GM12878 (cell line): ENCODE measurements around the gene SMIM43. TPM values are rescaled to one million over a fixed set of nuclear protein-coding genes. Genes with fewer than 3 reads are reported as not detected.

Experiments
- ATAC-seq: fragments of 200-7000 bp; cut with Tn5 transposase; 3 replicates; pipeline ENCODE4 v1.9.1; 2020; ENCODE audit warnings: mild to moderate bottlenecking, moderate library complexity
- BruUV-seq: library from RNA; stranded (reverse); fragments of 400-500 nt; replicated peaks from 2 replicates; lab custom pipeline; 2021; lab: Mats Ljungman, UMichigan
- CTCF ChIA-PET: fragments of 300-600 bp; sonication (Branson Sonifier 250); formaldehyde crosslinking; extraction: SDS; loops from one replicate; lab custom pipeline; 2021; ENCODE audit warnings: inconsistent platforms; lab: Yijun Ruan, JAX
- POLR2A ChIA-PET: fragments of 350-600 bp; formaldehyde crosslinking; extraction: SDS; loops from one replicate; lab custom pipeline; 2021; ENCODE audit warnings: inconsistent platforms; lab: Charles Lee
- RAD21 ChIA-PET: fragments of 300-600 bp; sonication (Branson Sonifier 250); formaldehyde crosslinking; loops from one replicate; lab custom pipeline; 2023; ENCODE audit warnings: antibody characterized with exemption; ENCODE audit not compliant: unreplicated experiment; lab: Charles Lee
- SMC1A ChIA-PET: fragments of 300-600 bp; sonication (Branson Sonifier 250); formaldehyde crosslinking; loops from one replicate; lab custom pipeline; 2023; ENCODE audit not compliant: unreplicated experiment, uncharacterized antibody; lab: Charles Lee
- DNase-seq: peaks from one replicate; pipeline ENCODE4 v3.0.0-alpha.2; 2011; ENCODE audit warnings: low read depth, low spot score
- FAIRE-seq: peaks from 3 replicates; lab custom pipeline; 2011; peaks lifted over from hg19 to GRCh38; lab: Jason Lieb, UNC
- H2AFZ ChIP-seq: 2 replicates; pipeline ENCODE4 v1.6.0; 2011; ENCODE audit warnings: low read depth, low read length, control low read depth; ENCODE audit not compliant: control insufficient read depth
- H3K27ac ChIP-seq: 2 replicates; pipeline ENCODE4 v1.5.1; 2011; ENCODE audit warnings: control low read depth; ENCODE audit not compliant: control insufficient read depth, insufficient read depth
- H3K27me3 ChIP-seq, 2 experiments: replicated peaks in 1 of 2; 2 replicates each; pipeline versions ENCODE4 v1.6.0 to v1.6.1; 2011; ENCODE audit warnings: low read length in 1 of 2; ENCODE audit not compliant: control insufficient read depth in 2 of 2, insufficient read depth in 2 of 2
- H3K36me3 ChIP-seq, 2 experiments: 2 replicates each; pipeline ENCODE4 v1.5.1; 2011; ENCODE audit warnings: low read length in 1 of 2; ENCODE audit not compliant: control insufficient read depth in 2 of 2, insufficient read depth in 2 of 2
- H3K4me1 ChIP-seq: 2 replicates; pipeline ENCODE4 v1.6.1; 2011; ENCODE audit warnings: mild to moderate bottlenecking, low read length, moderate library complexity, mixed read lengths; ENCODE audit not compliant: control insufficient read depth, insufficient read depth
- H3K4me2 ChIP-seq: 2 replicates; pipeline ENCODE4 v1.6.0; 2011; ENCODE audit warnings: control low read depth; ENCODE audit not compliant: control insufficient read depth, insufficient read depth
- H3K4me3 ChIP-seq: fragments of 200-600 bp; sonication (generic); 2 replicates; pipeline ENCODE4 v1.5.1; 2016
- H3K79me2 ChIP-seq: 2 replicates; pipeline ENCODE4 v1.6.0; 2011; ENCODE audit warnings: low read length; ENCODE audit not compliant: control insufficient read depth, insufficient read depth
- H3K9ac ChIP-seq: 2 replicates; pipeline ENCODE4 v1.8.0; 2011; ENCODE audit warnings: low read length, control low read depth, mixed read lengths; ENCODE audit not compliant: control insufficient read depth, insufficient read depth
- H3K9me3 ChIP-seq: replicated peaks from 3 replicates; pipeline ENCODE4 v1.5.1; 2011; ENCODE audit warnings: mild to moderate bottlenecking, low read length; ENCODE audit not compliant: control insufficient read depth, insufficient read depth
- H4K20me1 ChIP-seq: 2 replicates; pipeline ENCODE4 v1.6.0; 2011; ENCODE audit not compliant: control insufficient read depth, insufficient read depth
- BCL3 ChIP-seq: IDR thresholded peaks from 2 replicates; pipeline ENCODE4 v1.6.1; 2011; ENCODE audit warnings: borderline replicate concordance, low read depth, mild to moderate bottlenecking, moderate library complexity, low read length; ENCODE audit not compliant: insufficient read depth, poor library complexity, severe bottlenecking
- BMI1 ChIP-seq: fragments of 450-650 bp; IDR thresholded peaks from 2 replicates; pipeline ENCODE4 v1.6.1; 2016; ENCODE audit warnings: mild to moderate bottlenecking, moderate library complexity, borderline replicate concordance
- CBX3 ChIP-seq: fragments of 200-600 bp; sonication (generic); IDR thresholded peaks from 2 replicates; pipeline ENCODE4 v1.6.1; 2016; ENCODE audit warnings: low read depth, borderline replicate concordance
- ESRRA ChIP-seq: IDR thresholded peaks from 2 replicates; pipeline ENCODE4 v1.6.1; 2012; ENCODE audit warnings: mild to moderate bottlenecking, low read length, improper control_type of control experiment
- ETV6 ChIP-seq, 2 experiments: fragments of 450-650 bp in 1 of 2; IDR thresholded peaks in 1 of 2; conservative IDR thresholded peaks in 1 of 2; 2 replicates each; pipeline ENCODE4 v1.6.1; 2014; ENCODE audit warnings: antibody characterized with exemption in 1 of 2, borderline replicate concordance in 1 of 2, low read depth in 1 of 2, mild to moderate bottlenecking in 1 of 2, moderate library complexity in 1 of 2
- HCFC1 ChIP-seq: fragments of 150-350 bp; IDR thresholded peaks from 2 replicates; pipeline ENCODE4 v1.6.1; 2014; ENCODE audit warnings: low read length
- LARP7 ChIP-seq: fragments of 450-650 bp; IDR thresholded peaks from 2 replicates; pipeline ENCODE4 v1.6.1; 2017; ENCODE audit warnings: mild to moderate bottlenecking
- MAX ChIP-seq: IDR thresholded peaks from 2 replicates; pipeline ENCODE4 v1.6.1; 2012; ENCODE audit warnings: low read depth, low read length, improper control_type of control experiment
- RELA ChIP-seq: fragments of 450-650 bp; IDR thresholded peaks from 2 replicates; pipeline ENCODE4 v1.8.0; 2014; ENCODE audit warnings: borderline replicate concordance; ENCODE audit not compliant: partially characterized antibody
- SMC3 ChIP-seq: IDR thresholded peaks from 2 replicates; pipeline ENCODE4 v1.6.1; 2011; ENCODE audit warnings: low read length, improper control_type of control experiment, borderline replicate concordance
- SREBF1 ChIP-seq: IDR thresholded peaks from 2 replicates; pipeline ENCODE4 v1.6.1; 2012; ENCODE audit warnings: mild to moderate bottlenecking, low read length
- SREBF2 ChIP-seq: IDR thresholded peaks from 2 replicates; pipeline ENCODE4 v1.6.1; 2012; ENCODE audit warnings: mild to moderate bottlenecking, low read length
- STAT1 ChIP-seq: fragments of 450-650 bp; conservative IDR thresholded peaks from 2 replicates; pipeline ENCODE4 v1.6.1; 2014; ENCODE audit warnings: antibody characterized with exemption, mild to moderate bottlenecking
- TAF1 ChIP-seq: IDR thresholded peaks from 2 replicates; pipeline ENCODE4 v1.6.1; 2011; ENCODE audit warnings: mild to moderate bottlenecking, low read depth, low read length, borderline replicate concordance
- TARDBP ChIP-seq: IDR thresholded peaks from 2 replicates; pipeline ENCODE4 v1.6.1; 2016; ENCODE audit warnings: borderline replicate concordance
- TBL1XR1 ChIP-seq: IDR thresholded peaks from 2 replicates; pipeline ENCODE4 v1.6.1; 2012; ENCODE audit warnings: low read depth, low read length, improper control_type of control experiment
- TCF3 ChIP-seq: IDR thresholded peaks from 2 replicates; pipeline ENCODE4 v1.6.1; 2012; ENCODE audit warnings: low read depth, mild to moderate bottlenecking, low read length, borderline replicate concordance; ENCODE audit not compliant: insufficient read depth
- ZNF24 ChIP-seq: fragments of 450-650 bp; IDR thresholded peaks from 2 replicates; pipeline ENCODE4 v1.6.1; 2017; ENCODE audit warnings: antibody characterized with exemption, mild to moderate bottlenecking
- WGBS: methylation state at CpG from one replicate; pipeline ENCODE4 v1.1.6; 2016; ENCODE audit warnings: low lambda C conversion rate; ENCODE audit not compliant: insufficient replicate concordance, insufficient coverage; ENCODE audit errors: missing lambda C conversion rate; 5-methylcytosine and 5-hydroxymethylcytosine counted together
- in situ Hi-C: fragments of 300-500 bp; cut with MboI; formaldehyde crosslinking; loops from 9 replicates; pipeline ENCODE4 v1.14.3; 2018; ENCODE audit warnings: mixed read lengths
- intact Hi-C: fragments of 100-400 bp; cut with micrococcal nuclease; formaldehyde crosslinking; loops from one replicate; pipeline ENCODE4 v1.14.2; 2022; ENCODE audit not compliant: unreplicated experiment
- polyA plus RNA-seq, 11 experiments: library from polyadenylated mRNA; depleted of rRNA in 4 of 11; unstranded in 6 of 11; stranded (reverse) in 5 of 11; fragments of >200 nt; fragmentation: Nextera tagmentation in 4 of 11; fragmentation: Illumina TruSeq in 1 of 11; extraction: Ambion mirVana in 4 of 11; extraction: Trizol in 1 of 11; gene quantifications; 1 replicate in 1 of 11; 2 replicates in 10 of 11; pipeline versions ENCODE4 v1.2.1 to v1.2.3, GENCODE V29; 2011 to 2016; ENCODE audit warnings: inconsistent platforms in 2 of 11, missing spikeins in 2 of 11, low read depth in 1 of 11
- total RNA-seq, 4 experiments: library from RNA; depleted of rRNA in 3 of 4; stranded (reverse); fragments of >200 nt in 3 of 4; fragmentation: Illumina TruSeq in 1 of 4; extraction: Trizol in 1 of 4; gene quantifications; 2 replicates each; pipeline versions ENCODE4 v1.2.1 to v1.2.3, GENCODE V29; 2013 to 2021

Gene SMIM43
- total and polyA plus RNA-seq, 10 of the 15 experiments (the other 5 are each of a cell fraction or from before 2014, with no cell fraction given) = 0.12 TPM; not detected in 9

GRCh38 chr4:121728798-121729226 is 36.2 kb downstream of the SMIM43 start:
- CTCF ChIA-PET = interaction anchor here (1.1 to 1.9 kb wide), 4 partner anchors 20 to 255 kb away, joined by 3 to 6 read pairs (median 4); no protein-coding TSS in a partner anchor
- in situ Hi-C loops = loop anchor here (5.0 kb wide), 1 partner anchor 247 kb away; no protein-coding TSS in a partner anchor

More at GRCh38 chr4:121728798-121729226, 36.2 kb downstream of the SMIM43 start:
- H3K9me3 ChIP-seq = no peaks in the 10 kb centered on the region
- H3K27ac ChIP-seq = no peak overlapping the region
- RAD21 ChIA-PET = no interaction called here
- DNase-seq (no peak), ATAC-seq (no peak), FAIRE-seq (no peak)
- no peaks in the 10 kb centered on the region; a peak in 2 of 4 replicates for H3K27me3 ChIP-seq
- H4K20me1 ChIP-seq = no peaks in the 10 kb centered on the region
- intact Hi-C loops = loop anchor here (5.0 kb wide), 1 partner anchor 357 kb away; no protein-coding TSS in a partner anchor
- H3K36me3 ChIP-seq = no peaks in the 10 kb centered on the region
- H3K4me2 ChIP-seq = no peak overlapping the region
- TF ChIP-seq BCL3 = no peak
- no peak for TF ChIP-seq ETV6 (conservative IDR thresholded peaks at IDR 0.05 in 1 of 2, IDR thresholded peaks at IDR 0.05 in 1 of 2; ENCODE audit: borderline replicate concordance in 1 of 2, low read depth in 1 of 2)
- no peak for TF ChIP-seq STAT1
- no peak for TF ChIP-seq SREBF2
- no peak for TF ChIP-seq HCFC1
- TF ChIP-seq TAF1 = no peak
- TF ChIP-seq TCF3 = no peak
- no peak for TF ChIP-seq CBX3
- TF ChIP-seq LARP7 = no peak
- no peak for TF ChIP-seq SMC3
- no peak for TF ChIP-seq BMI1
- no peak for TF ChIP-seq ZNF24
- no peak for TF ChIP-seq MAX
- no peak for TF ChIP-seq TARDBP
- no peak for TF ChIP-seq RELA
- TF ChIP-seq ESRRA = no peak
- no peak for TF ChIP-seq TBL1XR1
- no peak for TF ChIP-seq SREBF1
- H3K4me3 ChIP-seq = no peak overlapping the region
- no peaks in the 10 kb centered on the region for H3K79me2 ChIP-seq
- peaks cover 11% of the 10 kb centered on the region for H3K4me1 ChIP-seq
- H2AFZ ChIP-seq = no peak overlapping the region
- POLR2A ChIA-PET = no interaction called here
- no TSS peak for BruUV-seq
- SMC1A ChIA-PET = interaction anchor here (1.2 kb wide), 1 partner anchor 95 kb away, joined by 3 read pairs; no protein-coding TSS in a partner anchor
- 87% methylated on average over 3 of the region's 3 CpGs for WGBS
- no peak overlapping the region for H3K9ac ChIP-seq
